Activated T-helper 17 cell treated with anti-CD3 and anti-CD28 coated beads, Interleukin-2, amount 50 U/mL, for 72 hours (primary cell): ENCODE results near the gene VTA1. TPM values are rescaled to one million over a fixed set of nuclear protein-coding genes. Genes with fewer than 3 reads are reported as not detected.
A peak's percentile ranks its signal among the peaks of the same experiment; 100 is the strongest.
"Not testable (repeated sequence)": the region's sequence is repeated elsewhere in the genome, so short reads cannot be mapped to it uniquely, and the experiment has no call there.

ENCODE experiments used
- ATAC-seq: fragments of 150-1000 bp; cut with Tn5 transposase; replicated peaks from 2 replicates; pipeline ENCODE4 v1.10.0; 2021; ENCODE audit warnings: mild to moderate bottlenecking, moderate library complexity
- H3K27ac Mint-ChIP-seq: one replicate; pipeline ENCODE4 v1.8.0; 2022; ENCODE audit warnings: mixed read lengths
- H3K27me3 Mint-ChIP-seq: one replicate; pipeline ENCODE4 v1.8.0; 2022; ENCODE audit warnings: mixed read lengths
- H3K36me3 Mint-ChIP-seq: one replicate; pipeline ENCODE4 v1.8.0; 2022; ENCODE audit warnings: low read depth, mild to moderate bottlenecking, mixed read lengths
- H3K4me1 Mint-ChIP-seq: one replicate; pipeline ENCODE4 v1.8.0; 2022; ENCODE audit warnings: mixed read lengths
- H3K4me3 Mint-ChIP-seq: one replicate; pipeline ENCODE4 v1.8.0; 2022; ENCODE audit warnings: mild to moderate bottlenecking, mixed read lengths
- H3K9me3 Mint-ChIP-seq: one replicate; pipeline ENCODE4 v1.8.0; 2022; ENCODE audit warnings: mixed read lengths
- total RNA-seq, 2 donors: library from RNA; stranded (reverse); gene quantifications; one replicate each; pipeline ENCODE4 v1.2.3, GENCODE V29; 2022

Gene VTA1
- total RNA-seq, 2 donors from 2014 or later: 40.6 to 49.0 TPM

DNA sequence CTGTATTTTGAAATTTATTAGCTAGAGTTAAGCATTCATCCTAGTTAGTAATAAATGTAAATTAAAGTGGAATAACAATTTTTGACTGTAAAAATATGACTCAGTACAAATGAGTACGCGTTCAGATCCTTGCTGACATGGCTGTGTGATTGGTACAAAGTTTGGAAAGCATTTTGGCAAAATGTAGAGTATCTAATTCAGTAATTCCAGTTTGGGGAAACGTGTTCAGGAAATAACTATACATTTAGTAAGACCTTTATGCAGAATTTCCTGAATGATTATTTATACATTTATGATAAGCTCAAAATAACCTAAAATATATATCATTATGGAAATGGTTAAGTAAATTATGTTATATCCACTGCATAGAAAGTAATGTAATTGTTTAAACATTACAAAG is 8.0 kb downstream of the VTA1 start:
- ATAC-seq: no peak
- H3K27me3 Mint-ChIP-seq: no peaks in the 10 kb centered on the region
- peaks cover 33% of the 10 kb centered on the region for H3K36me3 Mint-ChIP-seq
- H3K4me1 Mint-ChIP-seq: peaks cover 38% of the 10 kb centered on the region
- no peaks in the 10 kb centered on the region for H3K9me3 Mint-ChIP-seq
- H3K4me3 Mint-ChIP-seq: no peak overlapping the region
- H3K27ac Mint-ChIP-seq: no peak overlapping the region

DNA sequence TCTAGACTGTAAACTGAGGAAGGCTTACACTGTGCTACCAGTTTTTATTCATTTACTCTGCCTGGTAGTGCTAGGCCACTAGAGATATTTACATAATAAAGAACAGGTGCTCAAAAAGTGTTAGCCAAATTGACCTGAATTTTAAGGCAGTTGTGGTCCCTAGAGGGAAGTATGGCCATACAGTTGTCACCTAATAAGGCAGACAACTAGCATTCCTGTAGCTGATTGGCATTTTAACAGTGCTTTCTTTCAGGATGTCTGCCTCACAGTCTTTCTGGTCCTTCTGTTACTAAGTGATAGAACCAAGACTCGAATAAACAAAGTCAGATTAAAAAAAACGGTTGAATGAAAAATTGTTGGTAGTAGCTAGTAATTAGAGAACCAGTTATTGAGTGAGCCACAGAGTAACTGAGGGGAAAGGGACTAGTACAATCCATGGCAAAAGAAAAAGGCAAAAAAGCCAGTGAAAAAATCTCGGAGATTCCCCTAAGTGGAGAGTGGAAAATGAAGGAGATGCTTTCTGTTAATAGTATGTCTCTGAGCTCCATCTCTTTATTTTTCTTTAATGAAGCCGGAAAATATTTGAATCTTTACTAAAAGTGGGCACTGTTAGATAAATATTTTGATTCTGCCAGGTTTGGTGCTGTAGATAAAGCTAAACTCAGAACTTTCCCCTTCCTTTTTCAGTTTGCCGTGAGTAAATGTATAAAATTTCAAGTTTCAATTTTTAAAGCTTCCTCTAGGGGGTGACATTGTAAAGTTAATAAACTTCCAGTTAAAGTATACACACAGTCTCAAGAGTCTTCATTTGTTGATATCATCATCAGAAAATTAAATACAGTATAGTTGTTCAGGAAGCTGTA is 9.1 kb downstream of the VTA1 start:
- H3K4me1 Mint-ChIP-seq: peaks cover 34% of the 10 kb centered on the region

GRCh38 chr6:142156758-142157068 is 9.7 kb downstream of the VTA1 start:
- H3K27ac Mint-ChIP-seq: peak overlapping the region; percentile 18
- peaks cover 19% of the 10 kb centered on the region for H3K36me3 Mint-ChIP-seq
- ATAC-seq, H3K9me3 Mint-ChIP-seq, H3K27me3 Mint-ChIP-seq: not testable (repeated sequence)
- H3K4me1 Mint-ChIP-seq: peaks cover 33% of the 10 kb centered on the region
- H3K4me3 Mint-ChIP-seq: peak overlapping the region; percentile 19

More for the DNA sequence above, 9.1 kb downstream of the VTA1 start:
- Mint-ChIP-seq H3K27ac (peak overlapping the region; percentile 18), H3K9me3 (no peaks in the 10 kb centered on the region), H3K27me3 (no peaks in the 10 kb centered on the region), H3K4me3 (peak overlapping the region; percentile 19), H3K36me3 (peaks cover 23% of the 10 kb centered on the region)
- no peak for ATAC-seq

- Mint-ChIP-seq H3K4me3 (no peak overlapping the region), H3K36me3 (peaks cover 40% of the 10 kb centered on the region), H3K27ac (no peak overlapping the region), H3K9me3 (no peaks in the 10 kb centered on the region), H3K27me3 (no peaks in the 10 kb centered on the region), H3K4me1 (peaks cover 25% of the 10 kb centered on the region)
- ATAC-seq: no peak
Measured at GRCh38 chr6:142162780-142163179, 15.7 kb downstream of the VTA1 start.

GRCh38 chr6:142165227-142165626 is 18.2 kb downstream of the VTA1 start:
- no peak overlapping the region for H3K27ac Mint-ChIP-seq
- H3K36me3 Mint-ChIP-seq: peaks cover 52% of the 10 kb centered on the region
- no peaks in the 10 kb centered on the region for H3K27me3 Mint-ChIP-seq
- no peak overlapping the region for H3K4me3 Mint-ChIP-seq
- no peaks in the 10 kb centered on the region for H3K9me3 Mint-ChIP-seq
- H3K4me1 Mint-ChIP-seq: peaks cover 15% of the 10 kb centered on the region
- no peak for ATAC-seq

DNA sequence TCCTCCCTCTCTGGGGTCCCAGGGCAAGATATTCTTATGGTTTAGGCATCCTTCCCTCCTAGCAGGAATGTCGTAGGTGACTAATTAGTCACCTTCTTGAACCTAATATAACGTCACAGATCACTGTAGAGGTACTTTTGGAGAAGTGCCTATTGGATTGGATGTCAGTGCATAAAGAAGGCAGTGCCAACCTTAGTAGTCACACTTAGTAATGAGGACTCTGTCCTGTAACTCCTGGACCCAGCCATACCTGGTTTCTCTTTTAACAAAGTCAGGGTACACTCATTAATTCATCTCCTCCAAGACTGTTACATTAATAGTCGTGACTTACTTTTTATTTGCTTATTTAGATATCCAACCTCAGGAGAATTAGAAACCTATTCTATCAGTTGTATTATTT is 20.0 kb downstream of the VTA1 start:
- Mint-ChIP-seq H3K27ac (no peak overlapping the region), H3K4me3 (no peak overlapping the region), H3K27me3 (no peaks in the 10 kb centered on the region), H3K36me3 (peaks cover 71% of the 10 kb centered on the region), H3K9me3 (no peaks in the 10 kb centered on the region), H3K4me1 (peaks cover 8% of the 10 kb centered on the region)
- no peak for ATAC-seq

DNA sequence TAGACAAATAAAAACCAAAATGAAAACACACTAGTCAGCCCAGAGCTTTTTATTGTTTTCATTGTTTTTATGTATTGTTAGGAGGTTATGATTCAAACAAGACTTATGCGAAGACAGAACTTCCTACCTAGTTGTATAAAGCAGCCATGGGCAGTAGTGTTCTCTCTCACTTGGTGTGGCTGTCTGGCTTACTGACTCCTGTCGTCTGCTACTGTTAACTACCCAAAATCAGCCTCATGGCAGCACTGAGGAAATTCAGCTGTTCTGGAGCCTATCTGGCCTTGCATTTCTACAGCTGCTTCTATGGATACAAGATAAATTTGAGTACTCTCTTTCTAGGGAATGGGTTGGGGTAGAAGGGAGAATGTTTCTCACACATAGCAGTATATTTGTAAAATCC is 20.4 kb downstream of the VTA1 start:
- no peak overlapping the region for H3K4me3 Mint-ChIP-seq
- H3K27me3 Mint-ChIP-seq: no peaks in the 10 kb centered on the region
- no peak for ATAC-seq
- H3K9me3 Mint-ChIP-seq: no peaks in the 10 kb centered on the region
- H3K4me1 Mint-ChIP-seq: peaks cover 4% of the 10 kb centered on the region
- H3K27ac Mint-ChIP-seq: no peak overlapping the region
- H3K36me3 Mint-ChIP-seq: peaks cover 75% of the 10 kb centered on the region

GRCh38 chr6:142171351-142171750 is 24.3 kb downstream of the VTA1 start:
- ATAC-seq: no peak
- Mint-ChIP-seq H3K4me1 (peaks cover 7% of the 10 kb centered on the region), H3K27me3 (no peaks in the 10 kb centered on the region), H3K36me3 (peaks cover 98% of the 10 kb centered on the region), H3K4me3 (no peak overlapping the region), H3K27ac (no peak overlapping the region), H3K9me3 (no peaks in the 10 kb centered on the region)

- H3K4me3 Mint-ChIP-seq: no peak overlapping the region
- peaks cover 3% of the 10 kb centered on the region for H3K9me3 Mint-ChIP-seq
- peaks cover 7% of the 10 kb centered on the region for H3K4me1 Mint-ChIP-seq
- H3K27ac Mint-ChIP-seq: peak overlapping the region; percentile 20
- no peak for ATAC-seq
- peaks cover 98% of the 10 kb centered on the region for H3K36me3 Mint-ChIP-seq
- H3K27me3 Mint-ChIP-seq: no peaks in the 10 kb centered on the region
Measured at GRCh38 chr6:142172758-142173157, 25.7 kb downstream of the VTA1 start.

DNA sequence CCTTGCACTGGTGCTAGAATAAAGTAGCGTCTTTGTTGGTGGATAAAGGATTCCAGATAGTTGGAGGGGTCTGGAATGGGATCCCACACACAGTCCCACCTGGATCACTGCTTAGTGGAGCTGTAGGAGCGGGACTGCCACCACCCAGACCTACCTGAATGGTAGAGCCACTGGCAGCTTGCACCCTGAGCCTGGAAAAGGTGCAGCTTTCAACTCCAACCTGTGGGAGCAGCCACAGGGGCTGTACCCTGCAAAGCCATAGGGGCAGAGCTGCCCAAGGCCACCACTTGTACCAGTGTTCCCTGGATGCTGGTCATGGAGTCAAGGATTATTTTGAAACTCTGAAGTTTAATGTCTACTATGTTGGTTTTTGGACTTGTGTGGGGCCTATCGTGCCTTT is 26.9 kb downstream of the VTA1 start:
- Mint-ChIP-seq H3K9me3 (peaks cover 3% of the 10 kb centered on the region), H3K4me1 (peaks cover 7% of the 10 kb centered on the region), H3K27ac (no peak overlapping the region), H3K36me3 (peaks cover 98% of the 10 kb centered on the region), H3K27me3 (no peaks in the 10 kb centered on the region), H3K4me3 (no peak overlapping the region)
- ATAC-seq: no peak

GRCh38 chr6:142174703-142175102 is 27.6 kb downstream of the VTA1 start:
- Mint-ChIP-seq H3K27ac (no peak overlapping the region), H3K4me1 (peaks cover 7% of the 10 kb centered on the region), H3K9me3 (peaks cover 3% of the 10 kb centered on the region), H3K36me3 (peaks cover 98% of the 10 kb centered on the region), H3K27me3 (no peaks in the 10 kb centered on the region), H3K4me3 (no peak overlapping the region)
- ATAC-seq: no peak

- H3K9me3 Mint-ChIP-seq: peaks cover 3% of the 10 kb centered on the region
Measured at GRCh38 chr6:142178129-142178528, 31.1 kb downstream of the VTA1 start.

DNA sequence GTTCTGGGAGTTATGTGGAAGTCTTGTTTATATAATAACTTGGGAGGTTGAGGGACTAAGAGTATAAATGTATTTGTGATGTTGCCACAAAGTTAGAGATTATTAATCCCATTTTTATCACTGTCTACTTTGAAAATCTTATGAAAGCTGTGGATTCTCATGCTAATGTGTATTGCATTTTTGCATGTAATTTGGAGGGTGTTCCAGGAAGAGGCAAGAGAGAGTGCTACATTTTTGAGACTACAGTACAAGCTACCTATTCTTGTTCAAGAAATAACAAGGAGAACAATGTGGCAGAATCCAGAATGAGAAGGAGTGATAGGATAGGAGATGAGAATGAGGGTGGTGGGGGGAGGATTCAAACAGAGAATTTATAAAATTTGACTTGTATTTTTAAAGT is 34.9 kb downstream of the VTA1 start:
- ATAC-seq: no peak
- Mint-ChIP-seq H3K27me3 (no peaks in the 10 kb centered on the region), H3K27ac (no peak overlapping the region), H3K9me3 (peaks cover 3% of the 10 kb centered on the region), H3K4me1 (peaks cover 23% of the 10 kb centered on the region), H3K36me3 (peaks cover 56% of the 10 kb centered on the region), H3K4me3 (no peak overlapping the region)

More at GRCh38 chr6:142178129-142178528, 31.1 kb downstream of the VTA1 start:
- no peaks in the 10 kb centered on the region for H3K27me3 Mint-ChIP-seq
- no peak overlapping the region for H3K4me3 Mint-ChIP-seq
- no peak overlapping the region for H3K27ac Mint-ChIP-seq
- H3K4me1 Mint-ChIP-seq: peaks cover 12% of the 10 kb centered on the region
- peaks cover 91% of the 10 kb centered on the region for H3K36me3 Mint-ChIP-seq
- ATAC-seq: no peak

DNA sequence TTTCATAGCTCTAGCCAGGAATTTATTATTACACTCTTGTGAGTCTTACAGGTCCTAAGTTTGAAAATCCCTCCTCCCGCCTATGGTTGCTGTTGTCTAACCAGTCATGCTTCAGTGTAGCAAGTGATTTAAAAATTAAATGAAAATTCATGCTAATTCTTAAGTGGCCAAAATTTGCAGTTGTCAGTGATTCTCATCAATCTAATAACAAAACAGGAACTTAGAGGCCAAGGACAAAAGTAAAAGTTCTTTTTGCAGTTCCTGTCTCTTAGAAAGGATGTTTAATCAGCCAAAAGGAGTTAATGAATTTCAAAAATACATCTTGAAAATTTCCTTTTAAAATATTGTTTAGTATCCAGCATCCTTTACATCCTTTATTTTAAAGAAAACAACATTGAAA is 36.3 kb downstream of the VTA1 start:
- ATAC-seq: no peak
- no peak overlapping the region for H3K27ac Mint-ChIP-seq
- peaks cover 43% of the 10 kb centered on the region for H3K36me3 Mint-ChIP-seq
- no peaks in the 10 kb centered on the region for H3K27me3 Mint-ChIP-seq
- no peak overlapping the region for H3K4me3 Mint-ChIP-seq
- H3K4me1 Mint-ChIP-seq: peaks cover 23% of the 10 kb centered on the region
- no peaks in the 10 kb centered on the region for H3K9me3 Mint-ChIP-seq

GRCh38 chr6:142184307-142184706 is 37.2 kb downstream of the VTA1 start:
- Mint-ChIP-seq H3K36me3 (peaks cover 37% of the 10 kb centered on the region), H3K27me3 (no peaks in the 10 kb centered on the region), H3K4me3 (no peak overlapping the region), H3K9me3 (no peaks in the 10 kb centered on the region), H3K27ac (no peak overlapping the region), H3K4me1 (peaks cover 23% of the 10 kb centered on the region)
- no peak for ATAC-seq
